ENCODE data around the gene WAPL.

DNA sequence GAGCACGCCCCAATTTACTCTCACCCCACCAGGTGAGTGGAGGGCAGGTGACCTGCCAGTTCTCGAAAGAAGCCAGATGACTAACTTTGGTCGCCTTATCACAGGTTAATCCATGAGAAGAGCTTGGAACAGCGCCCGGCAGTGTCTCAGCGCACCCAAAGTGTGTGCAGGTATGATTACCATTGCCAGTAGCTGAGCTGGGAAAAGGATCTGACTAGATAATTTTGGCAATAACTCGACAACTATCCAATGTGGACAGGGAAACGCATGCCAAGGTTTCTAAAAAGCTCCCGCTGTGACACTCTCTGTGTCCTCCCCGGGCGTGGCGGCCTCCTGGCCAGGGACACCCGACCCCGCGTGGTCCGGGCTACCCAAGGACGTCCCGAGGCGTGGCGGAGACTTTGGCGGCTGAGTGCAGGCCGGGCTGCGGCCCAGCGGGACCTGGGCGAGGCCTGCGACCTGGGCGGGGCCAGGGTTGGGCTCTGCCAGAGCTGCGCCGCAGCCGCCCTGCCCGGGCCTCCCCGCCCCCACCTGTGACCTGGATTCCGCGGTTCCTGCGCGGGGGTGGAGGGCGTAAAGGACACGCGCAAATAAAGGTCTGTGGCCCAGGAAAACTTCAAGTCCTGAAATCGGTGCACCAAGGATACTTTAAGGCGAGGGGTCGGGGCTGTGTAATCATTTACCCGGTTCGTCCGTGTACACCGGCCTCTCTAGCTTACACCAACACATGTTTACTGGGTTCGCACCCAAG is 13.7 kb upstream of the WAPL start:
- TF ChIP-seq POLR2A (IDR thresholded peaks at IDR 0.05) (peak; percentile 34), CTCF (IDR thresholded peaks at IDR 0.05) (no peak)

Measured in right lobe of liver (tissue), 4 donors.